Measurements from ENCODE around the gene PUDP.
"Not testable (repeated sequence)": the region's sequence is repeated elsewhere in the genome, so short reads cannot be mapped to it uniquely, and the experiment has no call there.

GRCh38 chrX:7043796-7044433, 104.0 kb downstream of the PUDP start:
- TF ChIP-seq CTCF, POLR2A (IDR thresholded peaks at IDR 0.05): not testable (repeated sequence)
